ENCODE results near the gene PRR11.

DNA sequence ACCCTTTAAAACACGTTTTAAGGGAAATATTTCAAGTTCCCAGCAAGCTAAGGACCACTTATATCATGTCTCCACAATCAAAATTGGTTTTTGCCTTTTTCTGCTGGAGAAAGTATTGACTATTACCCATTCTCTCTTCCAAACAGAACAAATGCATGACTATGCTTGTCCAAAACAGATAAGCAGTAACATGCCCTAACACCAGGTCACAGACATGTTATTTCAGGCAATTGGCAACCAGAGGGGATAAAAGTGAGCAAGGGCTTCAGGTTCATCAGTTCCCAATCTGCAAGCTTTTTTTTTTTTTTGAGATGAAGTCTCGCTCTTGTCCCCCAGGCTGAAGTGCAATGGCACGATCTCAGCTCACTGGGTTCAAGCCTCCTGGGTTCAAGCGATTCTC, 15.6 kb upstream of the PRR11 start:
- no peak for TF ChIP-seq POLR2A (IDR thresholded peaks at IDR 0.05)
- TF ChIP-seq, protein P1, sequence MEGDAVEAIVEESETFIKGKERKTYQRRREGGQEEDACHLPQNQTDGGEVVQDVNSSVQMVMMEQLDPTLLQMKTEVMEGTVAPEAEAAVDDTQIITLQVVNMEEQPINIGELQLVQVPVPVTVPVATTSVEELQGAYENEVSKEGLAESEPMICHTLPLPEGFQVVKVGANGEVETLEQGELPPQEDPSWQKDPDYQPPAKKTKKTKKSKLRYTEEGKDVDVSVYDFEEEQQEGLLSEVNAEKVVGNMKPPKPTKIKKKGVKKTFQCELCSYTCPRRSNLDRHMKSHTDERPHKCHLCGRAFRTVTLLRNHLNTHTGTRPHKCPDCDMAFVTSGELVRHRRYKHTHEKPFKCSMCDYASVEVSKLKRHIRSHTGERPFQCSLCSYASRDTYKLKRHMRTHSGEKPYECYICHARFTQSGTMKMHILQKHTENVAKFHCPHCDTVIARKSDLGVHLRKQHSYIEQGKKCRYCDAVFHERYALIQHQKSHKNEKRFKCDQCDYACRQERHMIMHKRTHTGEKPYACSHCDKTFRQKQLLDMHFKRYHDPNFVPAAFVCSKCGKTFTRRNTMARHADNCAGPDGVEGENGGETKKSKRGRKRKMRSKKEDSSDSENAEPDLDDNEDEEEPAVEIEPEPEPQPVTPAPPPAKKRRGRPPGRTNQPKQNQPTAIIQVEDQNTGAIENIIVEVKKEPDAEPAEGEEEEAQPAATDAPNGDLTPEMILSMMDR (IDR thresholded peaks at IDR 0.05): no peak

All from body of pancreas (tissue), 4 donors.